EH (cell line): ENCODE data around the gene PMPCA.

Source experiments
- DNase-seq: peaks from one replicate; pipeline ENCODE4 v3.0.0-alpha.2; 2015; ENCODE audit warnings: low read depth

Gene PMPCA

GRCh38 chr9:136410500-136411287 is at the start of gene PMPCA, which contains the start of gene ENTR1:
TSS of gene PMPCA (plus strand) at chr9:136410658. CDS start at chr9:136410669, 11 bp downstream.
TSS of gene ENTR1 (minus strand) at chr9:136410614. CDS start at chr9:136410397, 217 bp downstream.
- peak; percentile 88 for DNase-seq

GRCh38 chr9:136361047-136361753 is 49.3 kb upstream of the PMPCA start:
- peak; percentile 80 for DNase-seq

- peak; percentile 43 for DNase-seq
Measured at GRCh38 chr9:136361754-136362449, 48.6 kb upstream of the PMPCA start.

GRCh38 chr9:136362450-136362784 is 48.0 kb upstream of the PMPCA start:
- peak; percentile 36 for DNase-seq

GRCh38 chr9:136363106-136363948 is 47.1 kb upstream of the PMPCA start, which contains the start of gene DNLZ:
TSS of gene DNLZ (minus strand) at chr9:136363744. CDS start at chr9:136363714, 30 bp downstream.
- peak; percentile 97 for DNase-seq

- no peak for DNase-seq
Measured at GRCh38 chr9:136363949-136364748, 46.3 kb upstream of the PMPCA start.

GRCh38 chr9:136364942-136365774 is 45.3 kb upstream of the PMPCA start:
- DNase-seq: no peak

- DNase-seq: no peak
Measured at GRCh38 chr9:136365775-136366222, 44.7 kb upstream of the PMPCA start.

GRCh38 chr9:136366826-136367225 is 43.6 kb upstream of the PMPCA start:
- no peak for DNase-seq

GRCh38 chr9:136367296-136368145 is 42.9 kb upstream of the PMPCA start:
- DNase-seq: no peak

GRCh38 chr9:136368190-136368589 is 42.3 kb upstream of the PMPCA start:
- DNase-seq: no peak

- DNase-seq: no peak
Measured at GRCh38 chr9:136370037-136370436, 40.4 kb upstream of the PMPCA start.

GRCh38 chr9:136370687-136371532 is 39.5 kb upstream of the PMPCA start:
- DNase-seq: no peak

- DNase-seq: no peak
Measured at GRCh38 chr9:136371533-136371880, 39.0 kb upstream of the PMPCA start.

- no peak for DNase-seq
Measured at GRCh38 chr9:136372006-136372405, 38.5 kb upstream of the PMPCA start.

GRCh38 chr9:136372561-136373299 is 37.7 kb upstream of the PMPCA start:
- peak; percentile 91 for DNase-seq
